Myocyte (in vitro differentiated cells): Measurements from ENCODE around the gene SGK1. TPM values are rescaled to one million over a fixed set of nuclear protein-coding genes. Genes with fewer than 3 reads are reported as not detected.

Source experiments
- DNase-seq: peaks from one replicate; pipeline ENCODE4 v3.0.0-alpha.2; 2012; ENCODE audit warnings: low read depth
- total RNA-seq: library from RNA; depleted of rRNA; stranded (reverse); fragments of >200 nt; gene quantifications from 2 replicates; pipeline ENCODE4 v1.2.3, GENCODE V29; 2014

SGK1 gene
- total RNA-seq, 1 donor from 2014 or later: 28.0 TPM

DNA sequence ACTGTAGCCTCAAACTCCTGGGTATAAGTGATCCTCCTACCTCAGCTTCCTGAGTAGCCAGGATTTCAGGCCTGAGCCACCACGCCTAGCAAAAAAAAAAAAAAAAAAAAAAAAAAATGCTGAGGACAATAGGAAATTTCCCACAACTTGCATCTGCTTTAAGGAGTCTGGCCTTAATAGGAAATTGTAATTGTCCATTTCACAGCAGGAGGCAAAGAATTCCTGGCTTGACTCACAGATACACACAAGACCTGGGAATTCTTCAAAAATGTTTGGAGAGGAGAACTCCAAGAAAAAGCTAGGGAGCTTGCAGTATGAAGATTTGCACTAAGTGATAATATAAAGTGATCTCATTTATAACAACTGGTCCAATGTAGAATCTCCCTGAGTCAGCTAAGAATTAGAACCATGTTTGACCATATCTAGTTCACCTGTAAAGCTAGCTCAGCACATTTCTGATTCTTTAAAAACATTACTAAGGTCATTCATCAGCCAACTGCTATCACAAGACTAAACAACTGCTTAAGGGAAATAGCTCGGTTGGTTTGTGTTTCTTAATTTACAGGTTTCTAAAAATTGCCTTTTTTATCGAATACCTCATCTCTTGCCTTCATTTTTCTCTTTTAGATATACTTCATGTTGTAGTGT lies 185.3 kb downstream of the SGK1 start:
- DNase-seq: peak; percentile 22

- no peak for DNase-seq
Observed at GRCh38 chr6:134131530-134132139, 186.3 kb downstream of the SGK1 start.

DNA sequence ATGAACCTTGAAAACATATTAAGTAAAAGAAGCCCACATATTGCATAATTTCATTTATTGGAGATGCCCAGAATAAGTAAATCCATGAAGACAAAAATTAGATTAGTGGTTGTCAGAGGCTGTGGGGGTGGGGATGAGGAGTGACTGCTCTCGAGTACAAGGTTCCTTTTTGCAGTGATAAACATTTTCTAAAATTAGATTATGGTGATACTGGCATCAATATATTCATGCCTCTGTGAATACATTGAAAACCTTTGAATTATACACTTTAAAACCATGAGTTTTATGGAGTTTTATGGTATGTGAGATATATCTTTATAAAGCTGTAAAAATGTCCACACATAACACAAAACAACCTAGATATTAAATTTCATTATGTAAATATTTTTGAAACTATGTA lies 189.8 kb downstream of the SGK1 start:
- DNase-seq: no peak

DNA sequence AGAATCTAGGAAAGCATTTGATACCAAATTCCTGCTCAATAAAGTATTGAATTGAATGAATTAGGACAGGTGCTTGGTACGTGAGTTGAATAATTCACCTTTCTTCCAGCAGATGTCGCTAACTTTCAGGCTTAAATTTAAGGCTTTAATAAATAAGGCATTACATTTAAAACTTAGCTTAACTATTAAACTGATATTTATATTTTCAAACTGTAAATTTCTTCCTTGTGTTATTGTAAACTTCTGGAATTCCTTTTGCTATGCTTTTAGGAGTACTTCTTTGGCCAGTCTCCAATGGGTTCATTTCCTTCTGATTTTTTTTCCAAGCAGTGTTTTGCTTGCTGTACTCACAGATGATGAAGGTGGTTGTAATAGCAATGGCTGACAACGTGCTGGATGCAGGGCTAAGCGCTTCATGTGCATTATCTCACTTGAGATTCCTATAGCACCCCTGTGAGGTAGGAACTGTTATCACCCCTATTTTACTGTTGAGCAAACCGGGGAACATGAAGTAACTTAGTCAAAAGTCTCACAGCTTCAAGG lies 194.2 kb downstream of the SGK1 start:
- peak; percentile 62 for DNase-seq

GRCh38 chr6:134122775-134123174 lies 195.1 kb downstream of the SGK1 start:
- DNase-seq: no peak

- DNase-seq: peak; percentile 13
Observed at GRCh38 chr6:134119486-134119885, 198.4 kb downstream of the SGK1 start.
